Measurements from ENCODE around the gene EFCAB9. TPM values are rescaled to one million over a fixed set of nuclear protein-coding genes. Genes with fewer than 3 reads are reported as not detected.
A peak's percentile ranks its signal among the peaks of the same experiment; 100 is the strongest.

Gene EFCAB9
- total and polyA plus RNA-seq, 4 donors = not detected

DNA sequence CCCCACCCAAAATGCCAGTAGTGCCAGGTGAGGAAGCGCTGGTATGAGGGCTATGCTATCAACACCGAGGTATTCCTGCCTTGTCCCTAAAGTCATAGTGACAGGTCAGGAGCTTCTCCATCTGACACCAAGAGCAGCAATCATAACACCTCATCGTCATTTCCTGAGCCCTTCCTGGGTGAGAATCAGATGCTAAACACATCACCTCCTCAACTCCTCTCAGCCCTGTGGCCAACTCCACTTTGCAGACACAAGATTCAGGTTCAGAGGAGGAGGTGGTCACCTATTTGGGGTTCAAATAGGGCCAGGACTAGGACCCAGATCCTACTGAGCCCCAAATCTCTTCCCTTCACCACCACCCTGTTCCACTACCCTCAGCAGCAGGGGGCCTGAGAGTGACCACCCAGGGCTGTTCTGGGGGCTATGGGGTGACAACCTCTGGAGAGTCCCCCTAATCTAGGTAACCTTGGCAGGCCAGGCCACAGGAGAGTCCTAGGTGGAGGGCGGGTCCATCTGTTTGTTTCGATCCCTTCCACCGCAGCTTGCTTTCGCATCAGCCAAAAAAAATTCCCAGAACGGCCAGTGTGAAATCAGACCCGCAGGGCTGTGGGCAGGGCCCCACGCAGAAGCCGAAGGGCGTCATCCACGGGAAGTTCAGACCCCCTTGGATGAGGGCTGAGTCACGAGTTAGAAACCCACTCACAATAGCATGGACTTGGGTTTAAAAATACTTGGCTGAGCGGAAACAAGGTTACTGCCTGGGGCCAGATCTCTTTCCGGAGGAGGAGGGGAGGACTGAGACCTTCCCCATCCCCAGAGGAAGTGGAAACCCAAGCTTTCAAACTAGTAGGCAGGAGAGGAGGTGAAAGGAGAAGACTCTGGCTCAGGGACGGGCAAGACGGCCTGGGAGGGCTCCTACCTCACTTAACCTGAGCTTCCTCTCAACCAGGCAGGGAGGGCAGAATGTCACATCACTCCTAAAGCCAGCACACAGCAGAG, 14.7 kb upstream of the EFCAB9 start:
- no peak overlapping the region for H3K9ac ChIP-seq (ENCODE audit: low read depth in 1 of 2, low read length in 2 of 2)
- no peak for DNase-seq (ENCODE audit: low spot score)
- no peak overlapping the region for H3K4me3 ChIP-seq (ENCODE audit: low read depth in 1 of 3, low read length in 3 of 3)
- peaks cover 0 to 7% (median 3%) of the 10 kb centered on the region in 4 donors for H3K4me1 ChIP-seq (ENCODE audit: control insufficient read depth in 4 of 4, insufficient read depth in 4 of 4, low read length in 3 of 4)
- H3K27ac ChIP-seq (ENCODE audit: low read depth in 1 of 2, low read length in 2 of 2) = peak overlapping the region; percentile 55 to 64
- H3K9me3 ChIP-seq (ENCODE audit: control insufficient read depth in 4 of 4, low read length in 3 of 4) = no peaks in the 10 kb centered on the region
- H3K36me3 ChIP-seq (ENCODE audit: control insufficient read depth in 4 of 4, insufficient read depth in 3 of 4, low read depth in 1 of 4, low read length in 3 of 4) = no peaks in the 10 kb centered on the region
- H3K27me3 ChIP-seq (ENCODE audit: control insufficient read depth in 4 of 4, insufficient read depth in 4 of 4, low read length in 3 of 4) = no peaks in the 10 kb centered on the region
- 60% methylated on average over 18 of the region's 18 CpGs for WGBS
- TF ChIP-seq FOXA1 (IDR thresholded peaks at IDR 0.05) (no peak), RAD21 (IDR thresholded peaks at IDR 0.05) (peak in 1 of 2 donors; percentile 19), HNF4A (conservative IDR thresholded peaks at IDR 0.05) (no peak), JUND (IDR thresholded peaks at IDR 0.05) (no peak), RXRA (IDR thresholded peaks at IDR 0.05) (peak in 1 of 2 donors; percentile 8), NR2F2 (IDR thresholded peaks at IDR 0.05) (peak; percentile 97), HNF4G (IDR thresholded peaks at IDR 0.05) (no peak), GABPA (IDR thresholded peaks at IDR 0.05 in 1 of 2, conservative IDR thresholded peaks at IDR 0.05 in 1 of 2) (peak in 1 of 2 donors; percentile 24), EGR1 (IDR thresholded peaks at IDR 0.05; ENCODE audit: low read depth in 2 of 2) (no peak), TAF1 (conservative IDR thresholded peaks at IDR 0.05) (no peak), SP1 (IDR thresholded peaks at IDR 0.05) (peak; percentile 13), YY1 (IDR thresholded peaks at IDR 0.05) (no peak), FOXA2 (IDR thresholded peaks at IDR 0.05) (no peak)
- TF ChIP-seq, protein P1, sequence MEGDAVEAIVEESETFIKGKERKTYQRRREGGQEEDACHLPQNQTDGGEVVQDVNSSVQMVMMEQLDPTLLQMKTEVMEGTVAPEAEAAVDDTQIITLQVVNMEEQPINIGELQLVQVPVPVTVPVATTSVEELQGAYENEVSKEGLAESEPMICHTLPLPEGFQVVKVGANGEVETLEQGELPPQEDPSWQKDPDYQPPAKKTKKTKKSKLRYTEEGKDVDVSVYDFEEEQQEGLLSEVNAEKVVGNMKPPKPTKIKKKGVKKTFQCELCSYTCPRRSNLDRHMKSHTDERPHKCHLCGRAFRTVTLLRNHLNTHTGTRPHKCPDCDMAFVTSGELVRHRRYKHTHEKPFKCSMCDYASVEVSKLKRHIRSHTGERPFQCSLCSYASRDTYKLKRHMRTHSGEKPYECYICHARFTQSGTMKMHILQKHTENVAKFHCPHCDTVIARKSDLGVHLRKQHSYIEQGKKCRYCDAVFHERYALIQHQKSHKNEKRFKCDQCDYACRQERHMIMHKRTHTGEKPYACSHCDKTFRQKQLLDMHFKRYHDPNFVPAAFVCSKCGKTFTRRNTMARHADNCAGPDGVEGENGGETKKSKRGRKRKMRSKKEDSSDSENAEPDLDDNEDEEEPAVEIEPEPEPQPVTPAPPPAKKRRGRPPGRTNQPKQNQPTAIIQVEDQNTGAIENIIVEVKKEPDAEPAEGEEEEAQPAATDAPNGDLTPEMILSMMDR (IDR thresholded peaks at IDR 0.05; ENCODE audit: low read depth, low read length, missing input control) = no peak
- TF ChIP-seq, protein P2, sequence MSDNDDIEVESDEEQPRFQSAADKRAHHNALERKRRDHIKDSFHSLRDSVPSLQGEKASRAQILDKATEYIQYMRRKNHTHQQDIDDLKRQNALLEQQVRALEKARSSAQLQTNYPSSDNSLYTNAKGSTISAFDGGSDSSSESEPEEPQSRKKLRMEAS (IDR thresholded peaks at IDR 0.05) = peak; percentile 46
- TF ChIP-seq, protein P3, sequence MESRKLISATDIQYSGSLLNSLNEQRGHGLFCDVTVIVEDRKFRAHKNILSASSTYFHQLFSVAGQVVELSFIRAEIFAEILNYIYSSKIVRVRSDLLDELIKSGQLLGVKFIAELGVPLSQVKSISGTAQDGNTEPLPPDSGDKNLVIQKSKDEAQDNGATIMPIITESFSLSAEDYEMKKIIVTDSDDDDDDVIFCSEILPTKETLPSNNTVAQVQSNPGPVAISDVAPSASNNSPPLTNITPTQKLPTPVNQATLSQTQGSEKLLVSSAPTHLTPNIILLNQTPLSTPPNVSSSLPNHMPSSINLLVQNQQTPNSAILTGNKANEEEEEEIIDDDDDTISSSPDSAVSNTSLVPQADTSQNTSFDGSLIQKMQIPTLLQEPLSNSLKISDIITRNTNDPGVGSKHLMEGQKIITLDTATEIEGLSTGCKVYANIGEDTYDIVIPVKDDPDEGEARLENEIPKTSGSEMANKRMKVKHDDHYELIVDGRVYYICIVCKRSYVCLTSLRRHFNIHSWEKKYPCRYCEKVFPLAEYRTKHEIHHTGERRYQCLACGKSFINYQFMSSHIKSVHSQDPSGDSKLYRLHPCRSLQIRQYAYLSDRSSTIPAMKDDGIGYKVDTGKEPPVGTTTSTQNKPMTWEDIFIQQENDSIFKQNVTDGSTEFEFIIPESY (IDR thresholded peaks at IDR 0.05) = no peak
- TF ChIP-seq, protein P4, sequence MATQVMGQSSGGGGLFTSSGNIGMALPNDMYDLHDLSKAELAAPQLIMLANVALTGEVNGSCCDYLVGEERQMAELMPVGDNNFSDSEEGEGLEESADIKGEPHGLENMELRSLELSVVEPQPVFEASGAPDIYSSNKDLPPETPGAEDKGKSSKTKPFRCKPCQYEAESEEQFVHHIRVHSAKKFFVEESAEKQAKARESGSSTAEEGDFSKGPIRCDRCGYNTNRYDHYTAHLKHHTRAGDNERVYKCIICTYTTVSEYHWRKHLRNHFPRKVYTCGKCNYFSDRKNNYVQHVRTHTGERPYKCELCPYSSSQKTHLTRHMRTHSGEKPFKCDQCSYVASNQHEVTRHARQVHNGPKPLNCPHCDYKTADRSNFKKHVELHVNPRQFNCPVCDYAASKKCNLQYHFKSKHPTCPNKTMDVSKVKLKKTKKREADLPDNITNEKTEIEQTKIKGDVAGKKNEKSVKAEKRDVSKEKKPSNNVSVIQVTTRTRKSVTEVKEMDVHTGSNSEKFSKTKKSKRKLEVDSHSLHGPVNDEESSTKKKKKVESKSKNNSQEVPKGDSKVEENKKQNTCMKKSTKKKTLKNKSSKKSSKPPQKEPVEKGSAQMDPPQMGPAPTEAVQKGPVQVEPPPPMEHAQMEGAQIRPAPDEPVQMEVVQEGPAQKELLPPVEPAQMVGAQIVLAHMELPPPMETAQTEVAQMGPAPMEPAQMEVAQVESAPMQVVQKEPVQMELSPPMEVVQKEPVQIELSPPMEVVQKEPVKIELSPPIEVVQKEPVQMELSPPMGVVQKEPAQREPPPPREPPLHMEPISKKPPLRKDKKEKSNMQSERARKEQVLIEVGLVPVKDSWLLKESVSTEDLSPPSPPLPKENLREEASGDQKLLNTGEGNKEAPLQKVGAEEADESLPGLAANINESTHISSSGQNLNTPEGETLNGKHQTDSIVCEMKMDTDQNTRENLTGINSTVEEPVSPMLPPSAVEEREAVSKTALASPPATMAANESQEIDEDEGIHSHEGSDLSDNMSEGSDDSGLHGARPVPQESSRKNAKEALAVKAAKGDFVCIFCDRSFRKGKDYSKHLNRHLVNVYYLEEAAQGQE (IDR thresholded peaks at IDR 0.05) = no peak
- TF ChIP-seq, protein P5, sequence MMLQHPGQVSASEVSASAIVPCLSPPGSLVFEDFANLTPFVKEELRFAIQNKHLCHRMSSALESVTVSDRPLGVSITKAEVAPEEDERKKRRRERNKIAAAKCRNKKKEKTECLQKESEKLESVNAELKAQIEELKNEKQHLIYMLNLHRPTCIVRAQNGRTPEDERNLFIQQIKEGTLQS (IDR thresholded peaks at IDR 0.05) = no peak
